Measurements from ENCODE around the gene APBB2.

DNA sequence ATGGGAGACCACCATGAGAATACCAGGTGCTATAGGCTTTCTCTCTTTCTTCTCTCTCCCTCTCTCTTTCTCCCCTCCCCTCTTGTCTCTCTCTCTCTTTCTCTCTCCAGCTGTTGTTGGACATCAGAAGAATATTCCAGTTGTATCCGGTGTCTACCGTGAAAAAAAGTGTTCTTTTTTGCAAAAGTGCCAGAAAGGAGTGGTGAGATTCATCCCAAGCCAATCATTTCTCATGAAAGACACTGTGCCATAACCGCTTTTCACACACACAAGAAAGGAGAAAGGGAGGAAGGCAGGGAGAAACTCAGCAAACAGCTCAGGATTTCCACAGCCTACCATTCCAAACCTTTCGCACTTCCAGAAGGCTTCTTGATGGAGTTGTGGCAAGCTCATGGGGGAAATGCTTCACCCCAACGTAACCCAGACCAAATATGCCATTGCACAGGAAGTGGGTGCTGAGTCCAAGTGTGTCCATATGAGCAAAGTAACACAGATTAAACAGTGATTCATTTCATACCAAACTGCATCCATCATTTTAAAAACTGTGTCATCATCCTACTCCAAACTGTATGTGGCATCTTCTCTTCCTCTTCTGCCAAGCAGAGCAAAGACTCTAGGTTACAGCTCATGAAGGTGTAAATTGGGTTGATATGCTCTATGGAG, 224.0 kb downstream of the APBB2 start:
- TF ChIP-seq, protein P1, sequence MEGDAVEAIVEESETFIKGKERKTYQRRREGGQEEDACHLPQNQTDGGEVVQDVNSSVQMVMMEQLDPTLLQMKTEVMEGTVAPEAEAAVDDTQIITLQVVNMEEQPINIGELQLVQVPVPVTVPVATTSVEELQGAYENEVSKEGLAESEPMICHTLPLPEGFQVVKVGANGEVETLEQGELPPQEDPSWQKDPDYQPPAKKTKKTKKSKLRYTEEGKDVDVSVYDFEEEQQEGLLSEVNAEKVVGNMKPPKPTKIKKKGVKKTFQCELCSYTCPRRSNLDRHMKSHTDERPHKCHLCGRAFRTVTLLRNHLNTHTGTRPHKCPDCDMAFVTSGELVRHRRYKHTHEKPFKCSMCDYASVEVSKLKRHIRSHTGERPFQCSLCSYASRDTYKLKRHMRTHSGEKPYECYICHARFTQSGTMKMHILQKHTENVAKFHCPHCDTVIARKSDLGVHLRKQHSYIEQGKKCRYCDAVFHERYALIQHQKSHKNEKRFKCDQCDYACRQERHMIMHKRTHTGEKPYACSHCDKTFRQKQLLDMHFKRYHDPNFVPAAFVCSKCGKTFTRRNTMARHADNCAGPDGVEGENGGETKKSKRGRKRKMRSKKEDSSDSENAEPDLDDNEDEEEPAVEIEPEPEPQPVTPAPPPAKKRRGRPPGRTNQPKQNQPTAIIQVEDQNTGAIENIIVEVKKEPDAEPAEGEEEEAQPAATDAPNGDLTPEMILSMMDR (conservative IDR thresholded peaks at IDR 0.05; ENCODE audit: low read depth in 2 of 2): no peak
- TF ChIP-seq EZH2 (IDR thresholded peaks at IDR 0.05; ENCODE audit: low read depth, unreplicated experiment): no peak
